IMR-90 (cell line): ENCODE data around the gene CAMK2G. TPM values are rescaled to one million over a fixed set of nuclear protein-coding genes. Genes with fewer than 3 reads are reported as not detected.

Source experiments
- ATAC-seq: fragments of 200-7000 bp; cut with Tn5 transposase; 2 replicates; pipeline ENCODE4 v1.9.1; 2020; ENCODE audit warnings: low read depth, mild to moderate bottlenecking, moderate library complexity
- BruUV-seq: library from RNA; stranded (reverse); fragments of 400-500 nt; replicated peaks from 2 replicates; lab custom pipeline; 2021; lab: Mats Ljungman, UMichigan
- CTCF ChIA-PET: fragments of 300-600 bp; formaldehyde crosslinking; extraction: SDS; loops from one replicate; lab custom pipeline; 2021; ENCODE audit warnings: antibody characterized with exemption; lab: Yijun Ruan, JAX
- POLR2A ChIA-PET: fragments of 300-600 bp; sonication (Branson Sonifier 250); formaldehyde crosslinking; loops from one replicate; lab custom pipeline; 2022; ENCODE audit warnings: antibody characterized with exemption; ENCODE audit not compliant: unreplicated experiment; lab: Charles Lee
- DNase-seq: peaks from one replicate; pipeline ENCODE4 v3.0.0; 2013
- H2AFZ ChIP-seq: replicated peaks from 2 replicates; pipeline ENCODE3; 2013; ENCODE audit warnings: low read length, mild to moderate bottlenecking; ENCODE audit not compliant: poor library complexity
- H2AK5ac ChIP-seq: 2 replicates; pipeline ENCODE4 v1.6.1; 2013; ENCODE audit warnings: low read depth, low read length, inconsistent platforms
- H2AK9ac ChIP-seq: replicated peaks from 2 replicates; pipeline ENCODE3; 2013; ENCODE audit warnings: mild to moderate bottlenecking, low read depth, low read length, moderate library complexity; ENCODE audit not compliant: poor library complexity
- H2BK120ac ChIP-seq: 2 replicates; pipeline ENCODE4 v1.6.1; 2013; ENCODE audit warnings: low read depth, low read length, inconsistent platforms
- H2BK15ac ChIP-seq: 3 replicates; pipeline ENCODE4 v1.6.1; 2013; ENCODE audit warnings: low read depth, low read length, inconsistent platforms
- H2BK20ac ChIP-seq: 2 replicates; pipeline ENCODE4 v1.6.1; 2013; ENCODE audit warnings: low read depth, mild to moderate bottlenecking, inconsistent platforms, low read length, moderate library complexity
- H2BK5ac ChIP-seq: 2 replicates; pipeline ENCODE4 v1.6.1; 2013; ENCODE audit warnings: mild to moderate bottlenecking, low read depth, low read length, inconsistent platforms; ENCODE audit not compliant: poor library complexity, severe bottlenecking
- H3K14ac ChIP-seq: replicated peaks from 2 replicates; pipeline ENCODE4 v1.6.1; 2013; ENCODE audit warnings: low read depth, low read length, inconsistent platforms
- H3K18ac ChIP-seq: 2 replicates; pipeline ENCODE4 v1.6.1; 2013; ENCODE audit warnings: low read depth, low read length, control low read depth
- H3K23ac ChIP-seq: 2 replicates; pipeline ENCODE4 v1.6.1; 2013; ENCODE audit warnings: low read depth, low read length, inconsistent platforms
- H3K27ac ChIP-seq: 2 replicates; pipeline ENCODE4 v1.5.1; 2013; ENCODE audit warnings: mild to moderate bottlenecking, control low read depth, low read length; ENCODE audit not compliant: insufficient read depth
- H3K27me3 ChIP-seq: 2 replicates; pipeline ENCODE4 v1.6.1; 2013; ENCODE audit warnings: low read length; ENCODE audit not compliant: control insufficient read depth, insufficient read depth
- H3K36me3 ChIP-seq: 2 replicates; pipeline ENCODE4 v1.6.1; 2013; ENCODE audit warnings: low read length, mixed read lengths; ENCODE audit not compliant: control insufficient read depth, insufficient read depth
- H3K4ac ChIP-seq: 2 replicates; pipeline ENCODE4 v1.6.1; 2013; ENCODE audit warnings: low read depth, low read length, inconsistent platforms
- H3K4me1 ChIP-seq: 2 replicates; pipeline ENCODE4 v1.6.1; 2013; ENCODE audit warnings: low read length, mixed read lengths; ENCODE audit not compliant: control insufficient read depth, insufficient read depth
- H3K4me2 ChIP-seq: 2 replicates; pipeline ENCODE4 v1.6.1; 2013; ENCODE audit warnings: low read depth, mild to moderate bottlenecking, control low read depth, low read length, moderate library complexity
- H3K4me3 ChIP-seq: 2 replicates; pipeline ENCODE4 v1.5.1; 2013; ENCODE audit warnings: low read depth, mild to moderate bottlenecking, control low read depth, low read length, moderate library complexity; ENCODE audit not compliant: insufficient read depth
- H3K56ac ChIP-seq: 2 replicates; pipeline ENCODE4 v1.6.1; 2013; ENCODE audit warnings: low read length, inconsistent platforms; ENCODE audit not compliant: insufficient read depth; ENCODE audit errors: extremely low read depth
- H3K79me1 ChIP-seq, 2 experiments: 2 replicates each; pipeline ENCODE4 v1.6.1; 2013; ENCODE audit warnings: low read length in 2 of 2, inconsistent platforms in 1 of 2, low read depth in 1 of 2
- H3K9ac ChIP-seq: 2 replicates; pipeline ENCODE4 v1.6.1; 2013; ENCODE audit warnings: low read depth, low read length, control low read depth
- H3K9me1 ChIP-seq: 2 replicates; pipeline ENCODE4 v1.6.1; 2013; ENCODE audit warnings: low read length, inconsistent platforms; ENCODE audit not compliant: insufficient read depth
- H3K9me3 ChIP-seq: 2 replicates; pipeline ENCODE4 v1.6.1; 2013; ENCODE audit warnings: low read length; ENCODE audit not compliant: control insufficient read depth, insufficient read depth
- H4K20me1 ChIP-seq: 2 replicates; pipeline ENCODE4 v1.6.1; 2013; ENCODE audit warnings: low read length, inconsistent platforms; ENCODE audit not compliant: insufficient read depth
- H4K5ac ChIP-seq: 2 replicates; pipeline ENCODE4 v1.6.1; 2013; ENCODE audit warnings: mild to moderate bottlenecking, low read depth, low read length, control low read depth
- H4K8ac ChIP-seq, 2 experiments: 2 replicates each; pipeline ENCODE4 v1.6.1; 2013; ENCODE audit warnings: low read depth in 2 of 2, low read length in 2 of 2, control low read depth in 1 of 2, inconsistent platforms in 1 of 2
- H4K91ac ChIP-seq: 2 replicates; pipeline ENCODE4 v1.6.1; 2013; ENCODE audit warnings: low read depth, low read length, inconsistent platforms; ENCODE audit not compliant: insufficient read depth
- BHLHE40 ChIP-seq: fragments of 150-350 bp; IDR thresholded peaks from 2 replicates; pipeline ENCODE4 v1.6.1; 2016; ENCODE audit warnings: mild to moderate bottlenecking, low read depth, low read length
- WGBS, 2 experiments: methylation state at CpG; one replicate each; pipeline versions ENCODE4 v1.1.5 to v1.1.7; 2013; ENCODE audit warnings: missing lambda C conversion rate in 2 of 2; ENCODE audit not compliant: insufficient read length in 1 of 2; ENCODE audit errors: extremely low coverage in 2 of 2; 5-methylcytosine and 5-hydroxymethylcytosine counted together
- dilution Hi-C: fragments of 300-500 bp; cut with HindIII; formaldehyde crosslinking; loops from one replicate; pipeline ENCODE4 v1.14.3; 2018; ENCODE audit warnings: low sequenced_read_pairs; ENCODE audit not compliant: unreplicated experiment
- in situ Hi-C: fragments of 300-500 bp; cut with MboI; formaldehyde crosslinking; loops from 3 replicates; pipeline ENCODE4 v1.14.3; 2019; ENCODE audit warnings: low sequenced_read_pairs, inconsistent platforms, mixed read lengths
- intact Hi-C: fragments of 100-400 bp; cut with micrococcal nuclease; formaldehyde crosslinking; loops from 2 replicates; pipeline ENCODE4 v1.10.0; 2022
- polyA plus RNA-seq, 3 experiments: library from polyadenylated mRNA; depleted of rRNA; stranded (reverse); fragments of >200 nt; gene quantifications; 2 replicates each; pipeline ENCODE4 v1.2.3, GENCODE V29; 2012; ENCODE audit warnings: low replicate concordance in 1 of 3
- total RNA-seq: library from RNA; depleted of rRNA; stranded (reverse); fragments of >200 nt; gene quantifications from 2 replicates; pipeline ENCODE4 v1.2.3, GENCODE V29; 2012

CAMK2G gene
- total and polyA plus RNA-seq, 2 of the 4 experiments (the other 2 are of a cell fraction) = 20.4 to 25.4 TPM

GRCh38 chr10:73873142-73873837, 1.1 kb downstream of the CAMK2G start:
- ChIA-PET POLR2A (no interaction called here), CTCF (no interaction called here)
- Histone ChIP-seq H3K36me3 (peaks cover 22% of the 10 kb centered on the region), H2AK5ac (peak overlapping the region; percentile 23; the same call in 1 of the 2 replicates), H3K23ac (peak overlapping the region; percentile 82; the same call in 1 of the 2 replicates), H4K20me1 (peaks cover 27% of the 10 kb centered on the region), H3K4me1 (peaks cover 11% of the 10 kb centered on the region), H4K91ac (no peak overlapping the region), H2BK20ac (no peak overlapping the region), H3K9ac (peak overlapping the region; percentile 52), H2BK120ac (no peak overlapping the region), H3K18ac (no peak overlapping the region), H2BK5ac (no peak overlapping the region), H3K9me3 (no peaks in the 10 kb centered on the region), H2AK9ac (no peak overlapping the region), H3K27me3 (no peaks in the 10 kb centered on the region), H4K5ac (no peak overlapping the region), H3K4me2 (peak overlapping the region; percentile 80), H3K4me3 (peak overlapping the region; percentile 100), H3K14ac (0 out of 2 replicates have a peak overlapping the region, but pooled peaks have one; percentile 45), H3K56ac (no peak overlapping the region), H4K8ac (no peak overlapping the region), H2BK15ac (no peak overlapping the region), H3K27ac (no peak overlapping the region), H3K9me1 (peaks cover 6% of the 10 kb centered on the region), H3K4ac (no peak overlapping the region), H2AFZ (peak overlapping the region; percentile 26), H3K79me1 (peaks cover 29 to 48% of the 10 kb centered on the region in 2 experiments)
- no peak for TF ChIP-seq BHLHE40
- in situ Hi-C loops (no loop called here), dilution Hi-C loops (no loop called here), intact Hi-C loops (no loop called here)
- ATAC-seq (no peak), DNase-seq (no peak)
- BruUV-seq = no TSS peak
- WGBS, 2 experiments = 80% methylated on average over 1 of the region's 33 CpGs; no CpG with 5 or more reads in 1 of the 2 experiments
